ENCODE results near the gene RAB1A.
A peak's percentile ranks its signal among the peaks of the same experiment; 100 is the strongest.

The RAB1A gene

DNA sequence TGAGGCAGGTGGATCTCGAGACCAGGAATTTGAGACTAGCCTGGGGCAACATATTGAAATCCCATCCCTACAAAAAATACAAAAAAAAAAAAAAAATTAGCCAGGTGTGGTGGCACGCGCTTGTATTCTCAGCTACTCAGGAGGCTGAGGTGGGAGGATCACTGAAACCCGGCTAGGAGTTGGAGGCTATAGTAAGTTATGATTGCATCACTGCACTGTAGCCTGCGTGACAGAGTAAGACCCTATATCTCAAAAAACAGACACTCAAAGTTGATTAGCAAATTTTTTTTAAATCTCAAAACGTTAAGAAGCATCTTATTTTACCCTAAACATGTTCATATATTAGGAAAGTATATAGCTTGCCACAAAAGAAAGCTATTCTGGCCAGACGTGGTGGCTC is 7.6 kb downstream of the RAB1A start:
- DNase-seq = no peak
- Mint-ChIP-seq H3K27ac (no peak overlapping the region), H3K9me3 (no peaks in the 10 kb centered on the region), H3K4me1 (ENCODE audit: low read depth) (peaks cover 72% of the 10 kb centered on the region), H3K27me3 (no peaks in the 10 kb centered on the region), H3K4me3 (no peak overlapping the region), H3K36me3 (ENCODE audit: low read depth) (peaks cover 39% of the 10 kb centered on the region)

DNA sequence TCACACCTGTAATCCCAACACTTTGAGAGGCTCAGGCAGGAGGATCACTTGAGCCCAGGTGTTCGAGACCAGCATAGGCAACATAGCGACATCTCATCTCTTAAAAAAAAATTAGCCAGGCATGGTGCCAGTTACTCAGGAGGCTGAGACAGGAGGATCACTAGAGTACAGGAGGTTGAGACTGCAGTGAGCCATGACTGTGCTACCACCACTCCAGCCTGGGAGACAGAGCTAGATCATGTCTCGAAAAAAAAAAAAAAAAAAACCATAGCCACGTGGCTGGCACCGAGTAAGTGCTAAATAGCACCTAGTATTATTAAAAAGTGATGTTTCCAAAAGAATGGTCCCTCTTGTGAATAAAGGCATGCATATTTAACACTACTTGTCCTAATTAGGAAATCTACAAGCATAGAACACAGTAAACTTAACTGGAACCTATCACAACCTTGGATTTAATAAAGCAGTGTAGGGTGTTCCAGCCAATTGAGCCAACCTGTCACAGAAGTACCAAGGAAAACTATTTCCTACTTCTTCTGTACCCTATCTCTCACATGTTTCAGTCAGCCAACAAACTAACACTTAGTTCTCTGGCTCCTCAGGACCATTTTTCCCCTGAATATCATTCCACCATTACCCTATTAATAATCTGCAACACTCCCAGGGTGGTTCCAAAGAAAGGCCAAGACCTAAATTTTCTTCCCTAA is 8.8 kb downstream of the RAB1A start:
- H3K4me3 Mint-ChIP-seq = no peak overlapping the region
- no peak for DNase-seq
- no peaks in the 10 kb centered on the region for H3K9me3 Mint-ChIP-seq
- H3K27ac Mint-ChIP-seq = peak overlapping the region; percentile 9
- H3K36me3 Mint-ChIP-seq (ENCODE audit: low read depth) = peaks cover 40% of the 10 kb centered on the region
- H3K4me1 Mint-ChIP-seq (ENCODE audit: low read depth) = peaks cover 72% of the 10 kb centered on the region
- no peaks in the 10 kb centered on the region for H3K27me3 Mint-ChIP-seq

DNA sequence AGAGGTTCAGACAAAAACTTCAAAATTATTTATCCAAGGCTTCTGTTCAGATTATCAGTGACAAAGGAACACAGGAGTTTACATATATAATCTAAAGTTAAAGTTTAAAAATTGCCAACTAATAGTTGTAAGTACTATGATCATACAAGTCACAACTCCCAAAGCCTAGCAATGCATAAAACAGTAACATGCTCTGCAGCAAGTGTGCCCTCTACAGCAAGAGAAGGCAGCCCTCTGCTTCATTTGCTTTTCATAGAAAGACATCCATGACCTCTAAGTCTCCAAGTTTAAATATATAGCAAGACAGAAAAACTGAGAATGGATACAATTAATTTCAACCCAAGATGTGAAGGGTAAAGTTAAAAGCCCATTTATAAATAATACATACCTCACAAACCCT is 13.3 kb downstream of the RAB1A start:
- Mint-ChIP-seq H3K4me1 (ENCODE audit: low read depth) (peaks cover 66% of the 10 kb centered on the region), H3K27me3 (no peaks in the 10 kb centered on the region), H3K9me3 (no peaks in the 10 kb centered on the region), H3K4me3 (no peak overlapping the region), H3K27ac (peak overlapping the region; percentile 40), H3K36me3 (ENCODE audit: low read depth) (peaks cover 37% of the 10 kb centered on the region)
- DNase-seq = no peak

DNA sequence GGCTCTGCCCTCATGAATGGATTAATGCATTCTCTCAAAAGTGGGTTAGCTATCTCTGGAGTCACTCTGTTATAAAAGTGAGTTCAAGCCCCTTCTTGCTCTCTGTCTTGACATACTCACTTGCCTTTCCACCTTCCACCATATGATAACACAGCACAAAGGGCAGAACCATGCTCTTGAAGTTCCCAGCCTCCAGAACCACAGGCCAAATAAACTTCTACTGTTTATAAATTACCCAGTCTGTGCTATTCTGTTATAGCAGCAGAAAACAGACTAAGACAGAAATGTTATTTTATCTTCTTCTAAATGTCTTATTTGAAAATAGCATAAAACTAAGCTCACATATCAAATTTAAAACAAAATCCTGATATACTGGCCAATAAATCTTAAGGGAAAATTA is 15.0 kb downstream of the RAB1A start:
- DNase-seq = no peak
- H3K27ac Mint-ChIP-seq = peak overlapping the region; percentile 15
- H3K36me3 Mint-ChIP-seq (ENCODE audit: low read depth) = peaks cover 39% of the 10 kb centered on the region
- peaks cover 60% of the 10 kb centered on the region for H3K4me1 Mint-ChIP-seq (ENCODE audit: low read depth)
- H3K27me3 Mint-ChIP-seq = no peaks in the 10 kb centered on the region
- no peaks in the 10 kb centered on the region for H3K9me3 Mint-ChIP-seq
- H3K4me3 Mint-ChIP-seq = no peak overlapping the region

DNA sequence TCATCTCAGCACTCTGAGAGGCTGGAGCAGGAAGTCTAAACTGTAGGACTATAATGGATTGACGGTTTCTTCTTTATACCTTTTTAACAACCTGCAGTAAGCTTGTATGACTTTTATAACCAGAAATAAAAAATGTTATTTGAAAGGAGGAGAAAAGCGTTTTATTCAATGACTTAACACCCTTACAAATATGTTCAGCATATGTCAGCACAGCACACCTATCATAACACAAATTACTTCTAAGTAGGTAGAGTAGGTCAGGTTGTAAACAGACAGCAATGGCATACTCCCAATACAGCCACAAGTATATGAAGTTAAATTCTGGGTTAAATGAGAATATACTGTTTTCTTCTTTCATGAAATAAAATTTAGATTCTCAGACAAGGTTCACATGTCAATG is 16.1 kb downstream of the RAB1A start:
- Mint-ChIP-seq H3K4me3 (no peak overlapping the region), H3K36me3 (ENCODE audit: low read depth) (peaks cover 40% of the 10 kb centered on the region), H3K9me3 (no peaks in the 10 kb centered on the region), H3K27me3 (no peaks in the 10 kb centered on the region), H3K27ac (peak overlapping the region; percentile 69), H3K4me1 (ENCODE audit: low read depth) (peaks cover 57% of the 10 kb centered on the region)
- no peak for DNase-seq

DNA sequence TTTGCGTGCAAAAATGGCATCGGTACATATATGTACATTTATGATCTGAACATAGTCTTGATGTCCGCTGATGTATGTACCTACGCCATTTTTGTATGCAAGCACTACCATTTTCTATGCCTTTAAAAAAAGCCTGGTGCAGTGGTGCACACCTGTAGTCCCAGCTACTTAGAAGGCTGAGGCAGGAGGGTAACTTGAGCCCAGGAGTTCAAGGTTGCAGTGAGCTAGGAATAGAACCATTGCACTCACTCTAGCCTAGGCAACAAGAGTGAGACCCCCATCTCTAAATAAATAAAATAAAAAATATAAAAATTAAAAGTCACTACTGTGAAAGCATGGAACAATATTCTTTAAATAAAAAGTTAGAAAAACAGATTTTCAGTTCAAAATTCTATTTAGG is 16.7 kb downstream of the RAB1A start:
- peaks cover 40% of the 10 kb centered on the region for H3K36me3 Mint-ChIP-seq (ENCODE audit: low read depth)
- H3K27ac Mint-ChIP-seq = no peak overlapping the region
- H3K4me1 Mint-ChIP-seq (ENCODE audit: low read depth) = peaks cover 58% of the 10 kb centered on the region
- no peak for DNase-seq
- no peaks in the 10 kb centered on the region for H3K27me3 Mint-ChIP-seq
- H3K4me3 Mint-ChIP-seq = no peak overlapping the region
- H3K9me3 Mint-ChIP-seq = no peaks in the 10 kb centered on the region

DNA sequence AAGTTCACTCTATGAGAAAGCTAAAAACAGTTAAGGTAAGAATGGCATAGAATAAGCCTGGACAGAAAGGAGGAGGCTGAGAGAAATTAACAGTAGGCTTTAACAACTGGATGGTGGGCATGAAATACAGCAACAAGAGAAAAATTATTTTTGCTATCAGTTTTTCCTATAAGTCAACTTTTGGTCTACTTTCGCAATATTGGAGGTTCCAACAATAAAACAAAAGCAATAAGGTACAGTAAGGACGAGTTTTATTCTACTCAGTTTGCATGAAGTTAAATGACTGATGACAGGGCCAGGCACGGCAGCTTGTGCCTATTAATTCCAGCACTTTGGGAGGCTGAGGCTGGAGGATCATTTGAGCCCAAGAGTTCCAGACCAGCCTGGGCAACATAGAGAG is 17.3 kb downstream of the RAB1A start:
- no peaks in the 10 kb centered on the region for H3K9me3 Mint-ChIP-seq
- peaks cover 38% of the 10 kb centered on the region for H3K36me3 Mint-ChIP-seq (ENCODE audit: low read depth)
- no peaks in the 10 kb centered on the region for H3K27me3 Mint-ChIP-seq
- DNase-seq = no peak
- no peak overlapping the region for H3K4me3 Mint-ChIP-seq
- peaks cover 55% of the 10 kb centered on the region for H3K4me1 Mint-ChIP-seq (ENCODE audit: low read depth)
- H3K27ac Mint-ChIP-seq = no peak overlapping the region

DNA sequence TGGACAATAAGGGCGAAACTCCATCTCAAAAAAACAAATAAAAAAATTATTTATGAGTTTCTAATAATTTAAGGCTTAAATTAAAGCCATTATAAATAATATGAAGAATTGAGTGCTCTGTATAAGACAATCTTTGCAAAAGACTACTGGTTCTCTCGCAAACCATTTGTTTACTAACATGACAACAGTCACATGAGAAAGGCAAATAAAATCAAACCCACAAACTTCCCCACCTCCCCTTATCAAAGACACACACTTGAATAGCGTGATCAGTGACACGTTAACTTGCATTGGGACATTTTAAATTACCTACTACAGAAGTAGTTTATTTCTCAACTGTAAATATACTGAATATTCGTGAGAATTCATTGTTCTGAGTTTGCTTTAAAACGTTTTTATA is 21.1 kb downstream of the RAB1A start:
- Mint-ChIP-seq H3K27me3 (no peaks in the 10 kb centered on the region), H3K4me1 (ENCODE audit: low read depth) (peaks cover 45% of the 10 kb centered on the region)
- no peak for DNase-seq

DNA sequence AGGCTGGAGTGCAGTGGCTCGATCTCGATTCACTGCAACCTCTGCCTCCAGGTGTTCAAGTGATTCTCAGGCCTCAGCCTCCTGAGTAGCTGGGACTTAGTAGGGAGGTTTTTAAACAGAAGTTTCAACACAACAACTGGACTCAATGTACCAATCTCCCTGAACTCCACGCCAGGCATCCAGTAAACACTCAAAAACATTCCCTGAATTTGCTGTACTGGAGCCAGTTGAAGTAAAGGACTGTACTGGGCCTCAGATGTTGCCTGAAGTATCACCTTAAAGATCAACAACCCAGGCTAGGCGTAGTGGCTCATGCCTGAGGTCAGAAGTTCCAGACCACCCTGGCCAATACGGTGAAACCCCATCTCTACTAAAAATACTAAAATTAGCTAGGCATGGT is 22.4 kb downstream of the RAB1A start:
- H3K9me3 Mint-ChIP-seq = no peaks in the 10 kb centered on the region
- peaks cover 36% of the 10 kb centered on the region for H3K4me1 Mint-ChIP-seq (ENCODE audit: low read depth)
- H3K36me3 Mint-ChIP-seq (ENCODE audit: low read depth) = peaks cover 64% of the 10 kb centered on the region
- peak overlapping the region; percentile 23 for H3K27ac Mint-ChIP-seq
- no peaks in the 10 kb centered on the region for H3K27me3 Mint-ChIP-seq
- DNase-seq = no peak
- no peak overlapping the region for H3K4me3 Mint-ChIP-seq

More for the DNA sequence above, 21.1 kb downstream of the RAB1A start:
- Mint-ChIP-seq H3K4me3 (no peak overlapping the region), H3K27ac (no peak overlapping the region), H3K9me3 (no peaks in the 10 kb centered on the region), H3K36me3 (ENCODE audit: low read depth) (peaks cover 52% of the 10 kb centered on the region)

DNA sequence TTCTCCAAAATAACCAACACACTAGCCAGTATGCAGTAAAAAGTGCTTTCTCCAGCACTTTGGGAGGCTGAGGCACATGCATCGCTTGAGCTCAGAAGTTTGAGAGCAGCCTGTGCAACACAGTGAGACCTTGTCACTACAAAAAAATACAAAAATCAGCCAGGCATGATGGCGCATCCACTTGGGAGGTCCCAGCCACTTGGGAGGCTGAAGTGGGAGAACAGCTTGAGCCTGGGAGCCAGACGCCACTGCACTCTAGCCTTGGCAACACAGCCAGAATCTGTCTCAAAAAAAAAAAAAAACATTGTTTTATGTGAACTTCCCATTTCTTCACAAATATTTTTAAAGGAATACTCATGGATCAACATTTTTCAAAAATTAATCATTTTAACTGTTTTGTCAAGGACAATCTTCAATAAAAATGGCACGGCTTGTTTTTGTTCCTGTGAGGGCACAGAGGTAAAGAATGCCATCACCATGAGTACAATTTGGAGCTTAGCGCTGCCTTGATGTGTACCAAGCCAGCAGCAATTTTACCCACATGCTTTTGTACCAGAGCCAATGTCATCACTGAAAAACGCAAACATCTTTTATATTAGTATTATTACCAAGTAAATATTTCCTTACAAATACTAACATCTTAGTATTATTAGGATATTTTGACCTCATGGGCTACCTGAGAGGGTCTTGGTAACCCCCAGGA is 26.7 kb downstream of the RAB1A start:
- H3K9me3 Mint-ChIP-seq = no peaks in the 10 kb centered on the region
- H3K4me1 Mint-ChIP-seq (ENCODE audit: low read depth) = peaks cover 24% of the 10 kb centered on the region
- H3K27ac Mint-ChIP-seq = peak overlapping the region; percentile 26
- peaks cover 74% of the 10 kb centered on the region for H3K36me3 Mint-ChIP-seq (ENCODE audit: low read depth)
- no peak overlapping the region for H3K4me3 Mint-ChIP-seq
- no peak for DNase-seq
- no peaks in the 10 kb centered on the region for H3K27me3 Mint-ChIP-seq

DNA sequence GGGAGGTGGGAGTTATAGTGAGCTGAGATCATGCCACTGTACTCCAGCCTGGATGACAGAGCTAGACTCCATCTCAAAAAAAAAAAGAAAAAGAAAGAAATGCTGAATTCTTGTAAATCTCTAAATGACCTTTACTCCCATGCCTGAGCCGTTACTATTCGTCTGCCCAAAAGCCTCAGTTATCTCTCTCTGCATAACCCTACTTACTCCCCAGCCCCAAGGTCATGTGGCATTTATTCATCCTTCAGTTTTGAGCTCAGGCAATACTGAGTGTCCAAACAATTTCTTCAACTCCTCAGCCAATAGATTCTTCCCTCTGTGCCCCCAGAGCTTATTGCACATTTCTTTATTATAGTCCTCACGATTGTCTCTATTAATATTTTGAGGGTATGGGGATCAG is 28.8 kb downstream of the RAB1A start:
- H3K27ac Mint-ChIP-seq = no peak overlapping the region
- peaks cover 79% of the 10 kb centered on the region for H3K36me3 Mint-ChIP-seq (ENCODE audit: low read depth)
- H3K4me3 Mint-ChIP-seq = no peak overlapping the region
- no peak for DNase-seq
- H3K4me1 Mint-ChIP-seq (ENCODE audit: low read depth) = peaks cover 26% of the 10 kb centered on the region
- no peaks in the 10 kb centered on the region for H3K9me3 Mint-ChIP-seq
- H3K27me3 Mint-ChIP-seq = no peaks in the 10 kb centered on the region

DNA sequence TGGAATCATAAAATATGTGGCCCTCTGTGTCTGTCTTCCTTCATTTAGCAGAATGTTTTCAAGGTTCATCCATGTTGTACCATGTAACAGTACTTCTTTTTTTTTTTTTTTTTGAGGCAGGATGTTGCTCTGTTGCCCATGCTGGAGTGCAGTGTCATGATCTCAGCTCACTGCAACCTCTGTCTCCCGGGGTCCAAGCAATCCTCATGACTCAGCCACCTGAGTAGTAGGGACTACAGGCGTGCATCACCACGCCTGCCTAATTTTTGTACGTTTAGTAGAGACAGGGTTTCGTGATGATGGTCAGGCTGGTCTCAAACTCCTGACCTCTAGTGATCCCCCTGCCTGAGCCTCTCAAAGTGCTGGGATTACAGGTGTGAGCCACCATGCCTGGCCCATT is 31.2 kb downstream of the RAB1A start:
- H3K9me3 Mint-ChIP-seq = no peaks in the 10 kb centered on the region

DNA sequence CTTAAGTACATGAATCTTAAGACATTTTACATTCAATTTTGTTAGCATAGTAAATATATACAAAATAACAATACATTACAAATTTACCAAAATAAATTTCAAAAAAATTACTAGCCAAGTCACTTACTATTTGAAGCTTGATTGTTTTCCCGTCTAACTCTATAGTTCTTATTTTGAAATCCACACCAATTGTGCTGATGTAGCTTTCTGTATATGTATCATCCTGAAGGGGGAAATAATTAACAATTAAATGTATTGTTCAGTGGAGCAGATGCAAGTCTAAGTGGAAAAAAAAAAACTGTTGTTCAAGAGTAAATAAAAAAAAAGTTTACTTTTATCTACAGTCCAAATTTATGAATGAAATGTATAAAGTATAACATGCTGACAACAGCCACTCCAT is 32.1 kb downstream of the RAB1A start:
- Mint-ChIP-seq H3K4me1 (ENCODE audit: low read depth) (peaks cover 21% of the 10 kb centered on the region), H3K36me3 (ENCODE audit: low read depth) (peaks cover 83% of the 10 kb centered on the region)

More for the DNA sequence above, 31.2 kb downstream of the RAB1A start:
- H3K27me3 Mint-ChIP-seq = no peaks in the 10 kb centered on the region
- H3K4me1 Mint-ChIP-seq (ENCODE audit: low read depth) = peaks cover 17% of the 10 kb centered on the region
- H3K36me3 Mint-ChIP-seq (ENCODE audit: low read depth) = peaks cover 83% of the 10 kb centered on the region
- no peak for DNase-seq
- H3K4me3 Mint-ChIP-seq = no peak overlapping the region
- H3K27ac Mint-ChIP-seq = peak overlapping the region; percentile 24

DNA sequence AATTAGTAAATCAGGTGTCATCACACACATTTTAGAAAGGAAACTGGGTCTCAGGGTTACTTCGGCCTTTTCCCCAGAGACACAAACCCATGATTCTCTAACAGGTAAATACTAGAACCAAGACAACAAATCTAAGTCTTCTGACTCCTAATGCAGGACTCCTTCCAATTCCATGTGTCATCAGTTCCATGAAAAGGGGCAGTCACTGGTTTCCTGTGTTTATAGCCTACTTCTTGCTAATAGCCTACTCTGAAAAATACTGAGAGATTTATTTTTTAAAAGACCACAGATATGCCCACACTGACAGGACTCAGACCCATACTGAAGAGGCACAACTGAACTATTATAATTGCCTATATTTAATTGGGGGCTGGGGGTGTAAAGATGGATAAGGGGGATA is 33.0 kb downstream of the RAB1A start:
- Mint-ChIP-seq H3K4me3 (no peak overlapping the region), H3K27me3 (no peaks in the 10 kb centered on the region), H3K27ac (peak overlapping the region; percentile 64), H3K4me1 (ENCODE audit: low read depth) (peaks cover 24% of the 10 kb centered on the region), H3K9me3 (no peaks in the 10 kb centered on the region), H3K36me3 (ENCODE audit: low read depth) (peaks cover 84% of the 10 kb centered on the region)
- DNase-seq = no peak

More for the DNA sequence above, 32.1 kb downstream of the RAB1A start:
- no peaks in the 10 kb centered on the region for H3K9me3 Mint-ChIP-seq
- DNase-seq = no peak
- no peak overlapping the region for H3K4me3 Mint-ChIP-seq
- no peaks in the 10 kb centered on the region for H3K27me3 Mint-ChIP-seq
- no peak overlapping the region for H3K27ac Mint-ChIP-seq

DNA sequence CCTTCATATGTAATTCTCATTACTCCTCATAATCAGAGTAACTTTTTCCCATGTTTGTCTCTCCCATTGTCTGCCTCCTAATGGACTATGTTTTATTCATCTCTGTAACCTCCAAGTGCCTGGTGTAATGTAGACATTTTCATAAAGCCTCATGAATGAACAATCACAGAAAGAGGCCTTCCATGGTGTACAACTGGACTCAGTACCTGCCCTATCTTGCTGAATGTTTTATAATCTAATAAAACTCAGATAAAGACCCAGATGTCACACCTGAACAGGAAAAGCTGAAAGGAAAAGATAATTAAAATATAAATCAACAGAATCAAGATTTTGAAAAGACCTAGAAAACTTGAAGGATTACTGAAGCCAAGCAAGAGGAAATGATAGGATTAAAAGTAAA is 36.7 kb downstream of the RAB1A start:
- peaks cover 92% of the 10 kb centered on the region for H3K36me3 Mint-ChIP-seq (ENCODE audit: low read depth)
- H3K27me3 Mint-ChIP-seq = no peaks in the 10 kb centered on the region
- DNase-seq = no peak
- H3K9me3 Mint-ChIP-seq = no peaks in the 10 kb centered on the region
- peaks cover 25% of the 10 kb centered on the region for H3K4me1 Mint-ChIP-seq (ENCODE audit: low read depth)
- H3K4me3 Mint-ChIP-seq = no peak overlapping the region
- peak overlapping the region; percentile 66 for H3K27ac Mint-ChIP-seq

All from activated T-cell treated with anti-CD3 and anti-CD28 coated beads, Interleukin-2, amount 50 U/mL, for 24 hours (primary cell).